GM06990 (cell line): ENCODE results near the gene PLA2G2E.
A peak's percentile ranks its signal among the peaks of the same experiment; 100 is the strongest.

Experiments used
- DNase-seq: peaks from one replicate; pipeline ENCODE4 v3.0.0-alpha.2; 2011; ENCODE audit not compliant: insufficient read length; ENCODE audit errors: extremely low read depth
- H3K27me3 ChIP-seq: replicated peaks from 2 replicates; pipeline ENCODE4 v1.6.0; 2011; ENCODE audit warnings: low read length; ENCODE audit not compliant: control insufficient read depth, insufficient read depth
- H3K36me3 ChIP-seq: 2 replicates; pipeline ENCODE4 v1.5.1; 2011; ENCODE audit warnings: low read length; ENCODE audit not compliant: control insufficient read depth, insufficient read depth
- H3K4me3 ChIP-seq: replicated peaks from 2 replicates; pipeline ENCODE4 v1.5.1; 2011; ENCODE audit warnings: low read depth, mild to moderate bottlenecking, control low read depth, low read length
- CTCF ChIP-seq: IDR thresholded peaks from 2 replicates; pipeline ENCODE4 v1.5.1; 2011; ENCODE audit warnings: low read length, control low read depth, mild to moderate bottlenecking, inconsistent platforms; ENCODE audit not compliant: insufficient read depth, poor library complexity, severe bottlenecking

Gene PLA2G2E

DNA sequence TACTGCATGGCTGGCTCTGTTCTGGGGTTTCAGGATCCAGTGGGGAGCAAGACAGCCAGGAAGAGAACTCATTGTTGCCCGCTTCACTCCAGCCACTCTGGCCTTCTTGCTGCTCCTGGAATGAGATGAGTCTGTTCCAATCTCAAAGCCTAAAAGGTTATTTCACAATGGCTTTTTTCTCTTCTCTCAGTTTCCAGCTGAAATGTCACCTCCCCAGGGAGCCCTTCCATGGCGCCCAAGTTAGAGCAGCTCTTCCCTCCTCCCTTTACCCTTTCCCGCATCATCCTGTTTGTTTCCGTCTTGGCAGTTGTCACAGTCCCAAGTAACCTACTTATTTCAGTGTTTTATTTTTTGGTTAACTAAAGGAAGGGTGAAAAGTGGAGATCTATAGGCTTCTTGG, 40.2 kb upstream of the PLA2G2E start:
- Histone ChIP-seq H3K4me3 (no peak overlapping the region), H3K27me3 (peaks cover 2% of the 10 kb centered on the region; the same call in 1 of the 2 replicates), H3K36me3 (no peaks in the 10 kb centered on the region)
- TF ChIP-seq CTCF = no peak
- DNase-seq = no peak

DNA sequence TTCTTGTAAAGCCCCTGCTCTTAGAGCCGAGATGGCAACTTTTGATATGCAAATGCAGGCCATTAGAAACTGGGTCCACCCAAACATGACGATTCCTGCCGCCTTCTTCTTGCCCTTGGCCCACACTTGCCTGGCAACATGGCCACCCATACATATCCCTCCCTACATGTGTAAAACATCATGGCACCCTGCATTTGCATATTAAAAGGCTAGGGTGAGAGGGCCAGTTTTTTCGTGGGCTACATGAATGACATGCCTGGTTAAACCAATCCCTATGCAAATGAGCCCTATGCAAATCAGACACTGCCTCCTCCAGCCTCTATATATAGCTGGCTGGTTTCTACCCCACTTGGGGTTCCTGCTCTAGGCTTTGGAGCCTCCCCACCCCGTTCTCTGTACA, 37.2 kb upstream of the PLA2G2E start:
- Histone ChIP-seq H3K36me3 (no peaks in the 10 kb centered on the region), H3K4me3 (no peak overlapping the region), H3K27me3 (no peaks in the 10 kb centered on the region; the same call in 1 of the 2 replicates)
- DNase-seq = peak; percentile 13
- TF ChIP-seq CTCF = no peak

GRCh38 chr1:19957779-19958178, 34.4 kb upstream of the PLA2G2E start:
- Histone ChIP-seq H3K27me3 (no peaks in the 10 kb centered on the region; the same call in 1 of the 2 replicates), H3K4me3 (no peak overlapping the region), H3K36me3 (no peaks in the 10 kb centered on the region)
- DNase-seq = no peak
- no peak for TF ChIP-seq CTCF

- Histone ChIP-seq H3K4me3 (no peak overlapping the region), H3K36me3 (no peaks in the 10 kb centered on the region), H3K27me3 (no peaks in the 10 kb centered on the region)
- no peak for DNase-seq
- TF ChIP-seq CTCF = no peak
These were observed 32.2 kb upstream of the PLA2G2E start for GRCh38 chr1:19955534-19956170.

DNA sequence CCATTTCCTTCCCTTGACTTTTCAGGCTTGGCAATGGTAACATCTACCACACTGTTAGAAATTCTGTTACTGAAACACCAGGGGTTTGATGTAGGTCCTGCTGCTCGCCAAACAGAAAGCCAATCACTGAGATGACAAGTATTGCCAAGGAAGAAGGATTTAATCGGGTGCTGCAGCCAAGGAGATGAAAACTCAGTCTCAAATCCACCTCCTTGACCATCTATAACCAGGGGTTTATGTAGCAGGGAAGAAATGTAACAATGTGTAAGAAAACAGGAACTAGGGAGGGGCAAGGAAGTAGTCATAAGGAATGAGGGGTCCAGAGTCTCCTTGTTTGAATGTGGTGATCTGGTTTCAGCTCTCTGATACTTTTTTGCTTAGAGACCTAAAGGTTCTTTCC, 30.6 kb upstream of the PLA2G2E start:
- Histone ChIP-seq H3K4me3 (no peak overlapping the region), H3K27me3 (no peaks in the 10 kb centered on the region), H3K36me3 (no peaks in the 10 kb centered on the region)
- DNase-seq = no peak
- no peak for TF ChIP-seq CTCF

GRCh38 chr1:19949016-19949415, 25.6 kb upstream of the PLA2G2E start:
- Histone ChIP-seq H3K27me3 (no peaks in the 10 kb centered on the region), H3K36me3 (no peaks in the 10 kb centered on the region), H3K4me3 (no peak overlapping the region)
- DNase-seq = no peak
- no peak for TF ChIP-seq CTCF
